Colonic mucosa (tissue), 4 donors: ENCODE results near the gene RAD17. TPM values are rescaled to one million over a fixed set of nuclear protein-coding genes. Genes with fewer than 3 reads are reported as not detected.

Experiments used
- DNase-seq: peaks from one replicate; pipeline ENCODE4 v3.0.0-alpha.2; 2020
- H3K27ac ChIP-seq: fragments of 200-600 bp; one replicate; pipeline ENCODE4 v1.8.0; 2021
- H3K27me3 ChIP-seq: fragments of 200-600 bp; one replicate; pipeline ENCODE4 v1.8.0; 2021
- H3K36me3 ChIP-seq: fragments of 200-600 bp; one replicate; pipeline ENCODE4 v1.8.0; 2021
- H3K4me1 ChIP-seq: fragments of 200-600 bp; one replicate; pipeline ENCODE4 v1.8.0; 2021; ENCODE audit warnings: mild to moderate bottlenecking
- H3K4me3 ChIP-seq: fragments of 200-600 bp; one replicate; pipeline ENCODE4 v1.8.0; 2021
- H3K9ac ChIP-seq, 2 donors: one replicate each; pipeline ENCODE4 v1.7.0; 2013; ENCODE audit warnings: control low read depth in 2 of 2, low read depth in 2 of 2, low read length in 2 of 2
- H3K9me3 ChIP-seq: fragments of 200-600 bp; one replicate; pipeline ENCODE4 v1.8.0; 2021
- intact Hi-C: fragments of 100-400 bp; cut with DNase I; formaldehyde crosslinking; loops from one replicate; pipeline ENCODE4 v1.14.1; 2022
- total RNA-seq, 2 donors: library from RNA; stranded (reverse); fragmentation: NEBNext Ultra II Directional in 1 of 2; extraction: Animal tissue kit (Norgen Biotek cat#: 25700) in 1 of 2; gene quantifications; one replicate each; pipeline ENCODE4 v1.2.1, GENCODE V29; 2021
- TF ChIP-seq, protein P1 (sequence below): fragments of 200-600 bp; IDR thresholded peaks from one replicate; pipeline ENCODE4 v1.8.0; 2022; ENCODE audit warnings: antibody characterized with exemption, mild to moderate bottlenecking
- donor health status: healthy.
- donor health status: DM: no; HTN: no; CAD: no.
- donor health status: DM: no; HTN: no; CAD: no.

The RAD17 gene
- total RNA-seq, 2 donors from 2014 or later: 16.7 to 17.9 TPM

DNA sequence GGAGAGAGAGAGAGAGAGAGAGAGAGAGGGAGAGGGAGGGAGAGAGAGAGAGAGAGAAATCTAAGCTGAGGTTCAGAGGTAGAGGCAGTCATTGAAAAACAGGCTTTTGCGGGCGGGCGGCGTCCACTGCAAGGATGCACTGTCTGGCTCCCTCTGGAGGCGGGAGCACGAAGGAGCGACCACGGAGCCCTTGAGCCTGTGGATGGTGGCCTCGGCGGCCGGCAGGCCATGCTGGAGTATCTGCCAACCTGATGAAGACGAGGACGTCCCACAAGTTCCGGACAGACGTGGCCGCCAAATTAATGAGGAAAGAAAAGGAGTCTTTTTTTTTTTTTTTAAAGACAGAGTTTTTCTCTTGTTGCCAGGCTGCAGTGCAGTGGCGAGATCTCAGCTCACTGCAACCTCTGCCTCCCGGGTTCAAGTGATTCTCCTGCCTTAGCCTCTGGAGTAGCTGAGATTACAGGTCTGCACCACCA is 34.8 kb upstream of the RAD17 start:
- TF ChIP-seq, protein P1, sequence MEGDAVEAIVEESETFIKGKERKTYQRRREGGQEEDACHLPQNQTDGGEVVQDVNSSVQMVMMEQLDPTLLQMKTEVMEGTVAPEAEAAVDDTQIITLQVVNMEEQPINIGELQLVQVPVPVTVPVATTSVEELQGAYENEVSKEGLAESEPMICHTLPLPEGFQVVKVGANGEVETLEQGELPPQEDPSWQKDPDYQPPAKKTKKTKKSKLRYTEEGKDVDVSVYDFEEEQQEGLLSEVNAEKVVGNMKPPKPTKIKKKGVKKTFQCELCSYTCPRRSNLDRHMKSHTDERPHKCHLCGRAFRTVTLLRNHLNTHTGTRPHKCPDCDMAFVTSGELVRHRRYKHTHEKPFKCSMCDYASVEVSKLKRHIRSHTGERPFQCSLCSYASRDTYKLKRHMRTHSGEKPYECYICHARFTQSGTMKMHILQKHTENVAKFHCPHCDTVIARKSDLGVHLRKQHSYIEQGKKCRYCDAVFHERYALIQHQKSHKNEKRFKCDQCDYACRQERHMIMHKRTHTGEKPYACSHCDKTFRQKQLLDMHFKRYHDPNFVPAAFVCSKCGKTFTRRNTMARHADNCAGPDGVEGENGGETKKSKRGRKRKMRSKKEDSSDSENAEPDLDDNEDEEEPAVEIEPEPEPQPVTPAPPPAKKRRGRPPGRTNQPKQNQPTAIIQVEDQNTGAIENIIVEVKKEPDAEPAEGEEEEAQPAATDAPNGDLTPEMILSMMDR: peak; percentile 65
- no peaks in the 10 kb centered on the region for H3K27me3 ChIP-seq
- H3K27ac ChIP-seq: no peak overlapping the region
- H3K9me3 ChIP-seq: no peaks in the 10 kb centered on the region
- no peaks in the 10 kb centered on the region for H3K4me1 ChIP-seq
- no peak overlapping the region for H3K9ac ChIP-seq
- no peak overlapping the region for H3K4me3 ChIP-seq
- no peaks in the 10 kb centered on the region for H3K36me3 ChIP-seq
- intact Hi-C loops: loop anchor here (5.0 kb wide), 1 partner anchor 243 kb away; the partner anchor contains the start of gene SLC30A5
- DNase-seq: peak; percentile 88

DNA sequence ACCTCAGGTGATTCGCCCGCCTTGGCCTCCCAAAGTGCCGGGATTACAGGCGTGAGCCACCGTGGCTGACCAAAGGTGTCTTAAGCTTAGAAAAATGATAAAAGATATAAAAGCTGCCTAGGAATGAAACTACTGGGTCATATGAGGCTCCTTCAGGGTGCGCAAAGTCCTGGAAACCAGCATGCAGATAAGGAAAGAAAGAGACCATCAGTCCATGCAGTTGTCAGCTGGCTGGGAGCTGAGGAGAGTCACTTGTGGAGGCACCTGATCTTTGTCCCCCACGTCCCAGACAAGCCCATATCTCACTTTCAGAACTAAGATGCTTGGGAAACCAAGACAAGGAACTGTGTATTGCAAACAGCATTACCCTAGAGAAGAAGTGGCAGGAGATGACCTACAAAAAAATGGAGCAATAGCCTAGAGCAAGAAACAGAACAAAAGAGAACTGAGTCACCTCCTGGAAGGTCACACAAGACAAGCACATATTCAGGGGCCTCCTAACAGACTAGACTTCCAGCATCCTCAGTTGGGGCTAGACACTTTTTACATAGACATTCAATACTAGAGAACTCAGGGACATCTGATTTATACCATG is 34.2 kb upstream of the RAD17 start:
- no peaks in the 10 kb centered on the region for H3K9me3 ChIP-seq
- H3K27ac ChIP-seq: no peak overlapping the region
- no peaks in the 10 kb centered on the region for H3K27me3 ChIP-seq
- no peaks in the 10 kb centered on the region for H3K36me3 ChIP-seq
- no peak for DNase-seq
- H3K9ac ChIP-seq: no peak overlapping the region
- intact Hi-C loops: no loop called here
- TF ChIP-seq, protein P1: no peak
- no peak overlapping the region for H3K4me3 ChIP-seq
- no peaks in the 10 kb centered on the region for H3K4me1 ChIP-seq

DNA sequence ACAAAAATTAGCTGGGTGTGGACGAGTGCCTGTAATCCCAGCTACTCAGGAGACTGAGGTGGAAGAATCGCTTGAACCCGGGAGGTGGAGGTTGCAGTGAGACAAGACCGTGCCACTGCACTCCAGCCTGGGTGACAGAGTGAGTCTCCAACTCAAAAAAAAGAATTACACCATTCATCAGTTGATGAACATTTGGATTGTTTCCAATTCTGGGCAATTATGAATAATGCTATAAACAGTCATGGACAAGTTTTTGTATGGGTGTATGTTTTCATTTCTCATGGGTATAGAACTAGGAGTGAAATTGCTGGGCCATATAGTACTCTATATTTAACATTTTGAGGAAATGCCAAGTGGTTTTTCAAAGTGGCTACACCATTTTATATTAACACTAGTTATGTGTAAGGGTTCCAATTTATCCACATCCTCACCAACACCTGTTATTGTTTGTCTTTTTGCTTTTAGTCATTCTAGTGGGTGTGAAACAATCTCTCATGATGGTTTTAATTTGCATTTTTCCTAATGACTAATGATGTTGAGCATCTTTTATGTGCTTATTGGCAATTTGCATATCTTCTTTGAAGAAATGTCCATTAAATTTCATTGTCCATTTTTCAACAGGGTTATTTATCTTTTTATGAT is 28.0 kb upstream of the RAD17 start:
- no peaks in the 10 kb centered on the region for H3K36me3 ChIP-seq
- intact Hi-C loops: loop anchor here (10.0 kb wide), 1 partner anchor 297 kb away; no protein-coding TSS in a partner anchor
- no peak overlapping the region for H3K4me3 ChIP-seq
- H3K4me1 ChIP-seq: no peaks in the 10 kb centered on the region
- H3K27ac ChIP-seq: no peak overlapping the region
- no peak for DNase-seq
- TF ChIP-seq, protein P1: no peak
- H3K27me3 ChIP-seq: no peaks in the 10 kb centered on the region
- no peak overlapping the region for H3K9ac ChIP-seq
- no peaks in the 10 kb centered on the region for H3K9me3 ChIP-seq

DNA sequence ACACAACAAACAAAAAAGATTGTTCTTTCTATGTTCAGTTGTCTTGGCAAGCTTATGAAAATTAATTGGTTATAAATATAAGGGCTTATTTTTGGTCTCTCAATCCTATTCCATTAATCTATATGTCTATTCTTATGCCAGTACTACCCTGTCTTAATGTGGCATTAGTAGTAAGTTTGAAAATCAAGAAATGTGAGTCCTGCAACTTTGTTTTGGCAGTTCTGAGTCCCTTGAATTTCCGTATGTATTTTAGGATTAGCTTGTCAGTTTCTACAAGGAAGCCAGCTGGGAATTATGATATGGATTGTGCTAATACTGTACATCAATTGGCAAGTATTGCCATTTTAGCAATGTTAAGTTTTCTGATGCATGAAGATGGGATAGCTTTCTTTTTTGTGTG is 26.5 kb upstream of the RAD17 start:
- Histone ChIP-seq H3K9ac (no peak overlapping the region), H3K4me1 (no peaks in the 10 kb centered on the region), H3K36me3 (no peaks in the 10 kb centered on the region), H3K27ac (no peak overlapping the region), H3K4me3 (no peak overlapping the region), H3K27me3 (no peaks in the 10 kb centered on the region), H3K9me3 (no peaks in the 10 kb centered on the region)
- no peak for DNase-seq
- intact Hi-C loops: loop anchor here (10.0 kb wide), 1 partner anchor 298 kb away; no protein-coding TSS in a partner anchor
- TF ChIP-seq, protein P1: no peak

DNA sequence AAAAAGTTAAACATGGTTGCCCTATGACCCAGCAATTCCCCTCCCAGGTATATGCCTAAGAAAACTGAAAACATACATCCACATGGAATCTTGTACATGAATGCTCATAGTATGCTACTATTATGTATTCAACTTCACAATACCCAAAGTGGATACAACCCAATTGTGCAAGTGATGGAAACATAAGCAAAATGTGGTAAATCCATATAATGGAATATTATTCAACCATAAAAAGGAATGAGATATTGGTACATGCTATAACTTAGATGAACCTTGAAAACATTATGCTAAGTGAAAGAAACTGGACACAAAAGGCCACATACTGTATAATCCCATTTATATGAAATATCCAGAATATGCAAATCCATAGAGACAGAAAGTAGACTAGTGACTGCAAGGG is 19.0 kb upstream of the RAD17 start:
- TF ChIP-seq, protein P1: no peak
- H3K27ac ChIP-seq: no peak overlapping the region
- H3K9me3 ChIP-seq: no peaks in the 10 kb centered on the region
- no peaks in the 10 kb centered on the region for H3K27me3 ChIP-seq
- no peak overlapping the region for H3K9ac ChIP-seq
- H3K4me1 ChIP-seq: no peaks in the 10 kb centered on the region
- DNase-seq: no peak
- intact Hi-C loops: no loop called here
- H3K36me3 ChIP-seq: no peaks in the 10 kb centered on the region
- no peak overlapping the region for H3K4me3 ChIP-seq
